Peyer's patch (tissue), 4 donors: ENCODE measurements around the gene CAV3.

Source experiments
- CTCF ChIP-seq, 6 experiments: fragments of 450-650 bp in 4 of 6; fragments of 200-600 bp in 2 of 6; sonication (generic) in 1 of 6; IDR thresholded peaks; one replicate each; pipeline ENCODE4 v1.5.1; 2017 to 2019; ENCODE audit warnings: antibody characterized with exemption in 6 of 6, mild to moderate bottlenecking in 3 of 6, moderate library complexity in 1 of 6
- POLR2A ChIP-seq, 2 donors: fragments of 450-650 bp; IDR thresholded peaks; one replicate each; pipeline ENCODE4 v1.5.1; 2017; ENCODE audit warnings: antibody characterized with exemption in 2 of 2, mild to moderate bottlenecking in 2 of 2, moderate library complexity in 2 of 2

GRCh38 chr3:8767256-8767666 lies 33.7 kb downstream of the CAV3 start:
- TF ChIP-seq POLR2A (IDR thresholded peaks at IDR 0.05), result no peak
- TF ChIP-seq CTCF (IDR thresholded peaks at IDR 0.05), result no peak
